Measurements from ENCODE around the gene ATP6AP1.

- TF ChIP-seq, protein P1, sequence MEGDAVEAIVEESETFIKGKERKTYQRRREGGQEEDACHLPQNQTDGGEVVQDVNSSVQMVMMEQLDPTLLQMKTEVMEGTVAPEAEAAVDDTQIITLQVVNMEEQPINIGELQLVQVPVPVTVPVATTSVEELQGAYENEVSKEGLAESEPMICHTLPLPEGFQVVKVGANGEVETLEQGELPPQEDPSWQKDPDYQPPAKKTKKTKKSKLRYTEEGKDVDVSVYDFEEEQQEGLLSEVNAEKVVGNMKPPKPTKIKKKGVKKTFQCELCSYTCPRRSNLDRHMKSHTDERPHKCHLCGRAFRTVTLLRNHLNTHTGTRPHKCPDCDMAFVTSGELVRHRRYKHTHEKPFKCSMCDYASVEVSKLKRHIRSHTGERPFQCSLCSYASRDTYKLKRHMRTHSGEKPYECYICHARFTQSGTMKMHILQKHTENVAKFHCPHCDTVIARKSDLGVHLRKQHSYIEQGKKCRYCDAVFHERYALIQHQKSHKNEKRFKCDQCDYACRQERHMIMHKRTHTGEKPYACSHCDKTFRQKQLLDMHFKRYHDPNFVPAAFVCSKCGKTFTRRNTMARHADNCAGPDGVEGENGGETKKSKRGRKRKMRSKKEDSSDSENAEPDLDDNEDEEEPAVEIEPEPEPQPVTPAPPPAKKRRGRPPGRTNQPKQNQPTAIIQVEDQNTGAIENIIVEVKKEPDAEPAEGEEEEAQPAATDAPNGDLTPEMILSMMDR (IDR thresholded peaks at IDR 0.05; ENCODE audit: insufficient read depth, low read depth, low read length), result no peak
- no peak for TF ChIP-seq EZH2 (IDR thresholded peaks at IDR 0.05; ENCODE audit: insufficient read depth, low read length)
Observed at GRCh38 chrX:154481195-154481594, 52.7 kb downstream of the ATP6AP1 start.
